Measurements from ENCODE around the gene ENTPD2. TPM values are rescaled to one million over a fixed set of nuclear protein-coding genes. Genes with fewer than 3 reads are reported as not detected.
"Not testable (repeated sequence)": the region's sequence is repeated elsewhere in the genome, so short reads cannot be mapped to it uniquely, and the experiment has no call there.

ENTPD2 gene
- total RNA-seq, 1 donor from 2014 or later: not detected

- no peak for DNase-seq
Measured at GRCh38 chr9:137063311-137064026, 9.6 kb upstream of the ENTPD2 start.

- DNase-seq: not testable (repeated sequence)
Measured at GRCh38 chr9:137062798-137063197, 8.9 kb upstream of the ENTPD2 start.

- DNase-seq: no peak
Measured at GRCh38 chr9:137062384-137062783, 8.5 kb upstream of the ENTPD2 start.

- no peak for DNase-seq
Measured at GRCh38 chr9:137058521-137059234, 4.8 kb upstream of the ENTPD2 start.

DNA sequence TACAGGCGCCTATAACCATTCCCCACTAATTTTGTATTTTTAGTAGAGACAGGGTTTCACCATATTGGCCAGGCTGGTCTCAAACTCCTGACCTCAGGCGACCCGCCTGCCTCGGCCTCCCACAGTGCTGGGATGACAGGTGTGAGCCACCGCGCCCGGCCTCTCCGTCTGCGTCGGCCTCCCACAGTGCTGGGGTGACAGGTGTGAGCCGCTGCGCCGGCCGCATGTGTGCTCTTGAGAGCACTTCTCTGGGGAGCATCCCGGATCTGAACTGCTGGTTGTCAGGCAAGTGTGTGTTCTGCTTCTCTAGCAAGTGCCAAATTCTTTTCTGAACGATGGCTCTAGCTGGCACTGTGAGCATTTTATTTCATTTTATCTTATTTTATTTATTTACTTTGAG is 3.7 kb upstream of the ENTPD2 start:
- no peak for DNase-seq

- no peak for DNase-seq
Measured at GRCh38 chr9:137056739-137057415, 3.0 kb upstream of the ENTPD2 start.

DNA sequence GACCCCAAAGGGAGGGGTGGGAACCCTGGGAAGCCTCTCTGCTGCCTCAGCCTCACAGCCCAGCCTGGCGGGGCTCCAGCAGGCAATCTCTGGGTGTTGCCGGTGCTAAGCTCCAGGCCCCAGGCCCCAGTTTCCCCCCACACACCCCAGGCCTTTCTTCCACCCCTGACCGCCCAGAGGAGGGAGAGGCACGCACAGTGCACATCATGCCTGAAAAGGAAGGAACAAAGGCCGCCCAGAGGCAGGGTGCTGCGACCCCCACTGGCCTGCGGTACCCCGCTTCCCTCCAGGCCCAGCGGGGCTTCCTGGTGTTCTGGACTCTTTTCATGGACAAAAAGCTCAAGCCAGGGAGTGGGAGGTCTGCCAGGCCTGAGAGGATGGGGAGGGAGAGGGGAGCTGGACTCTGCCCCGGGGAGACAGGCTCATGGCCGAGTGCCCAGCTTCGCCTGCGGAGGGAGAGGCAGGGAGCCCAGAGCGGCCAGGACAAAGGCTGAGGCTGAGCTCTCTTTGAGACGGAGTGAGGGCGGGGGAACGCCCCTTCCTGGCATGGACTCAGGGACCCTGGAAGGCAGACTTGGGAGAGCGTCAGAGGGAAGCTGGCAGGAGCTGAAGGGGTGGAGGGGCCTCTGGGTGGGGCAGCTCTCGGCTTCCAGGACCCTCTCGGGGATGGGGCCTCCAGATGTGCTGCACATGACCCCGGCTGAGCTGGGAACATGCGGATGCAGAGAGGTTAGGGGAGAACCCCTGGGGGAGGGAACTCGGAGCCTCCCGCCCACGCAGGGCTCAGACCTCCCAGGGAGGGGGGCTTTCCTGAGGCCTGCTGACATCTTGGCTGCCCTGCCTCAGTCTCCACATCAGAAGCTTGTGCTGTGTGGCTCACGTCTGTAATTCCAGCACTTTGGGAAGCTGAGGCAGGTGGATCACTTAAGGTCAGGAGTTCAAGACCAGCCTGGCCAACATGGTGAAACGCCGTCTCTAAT is 1.8 kb upstream of the ENTPD2 start:
- no peak for DNase-seq

DNA sequence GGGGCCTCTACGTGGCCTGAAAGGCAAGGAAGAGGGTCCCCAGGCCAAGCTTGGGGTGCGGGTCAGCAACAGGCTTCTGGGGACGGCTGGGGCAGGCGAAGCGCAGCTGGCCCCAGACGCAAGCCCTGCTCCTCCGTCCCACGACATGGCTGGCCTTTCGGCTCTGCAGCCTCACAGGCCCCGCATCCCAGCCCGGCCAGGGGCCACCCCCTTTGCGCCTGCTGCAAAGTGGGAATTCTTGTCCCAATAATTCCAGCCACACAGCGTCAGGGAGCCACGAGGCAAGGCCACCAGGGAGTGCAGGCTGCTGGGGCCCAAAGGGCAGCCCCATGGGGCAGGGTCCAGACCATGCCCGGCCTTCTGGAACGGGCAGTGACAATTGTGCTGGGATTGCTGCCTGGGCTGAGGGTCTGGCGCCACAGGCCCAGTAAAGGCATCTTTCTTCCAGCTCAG is 1.1 kb upstream of the ENTPD2 start:
- no peak for DNase-seq

GRCh38 chr9:137052998-137053943 is 590 bp downstream of the ENTPD2 start:
- DNase-seq: no peak

DNA sequence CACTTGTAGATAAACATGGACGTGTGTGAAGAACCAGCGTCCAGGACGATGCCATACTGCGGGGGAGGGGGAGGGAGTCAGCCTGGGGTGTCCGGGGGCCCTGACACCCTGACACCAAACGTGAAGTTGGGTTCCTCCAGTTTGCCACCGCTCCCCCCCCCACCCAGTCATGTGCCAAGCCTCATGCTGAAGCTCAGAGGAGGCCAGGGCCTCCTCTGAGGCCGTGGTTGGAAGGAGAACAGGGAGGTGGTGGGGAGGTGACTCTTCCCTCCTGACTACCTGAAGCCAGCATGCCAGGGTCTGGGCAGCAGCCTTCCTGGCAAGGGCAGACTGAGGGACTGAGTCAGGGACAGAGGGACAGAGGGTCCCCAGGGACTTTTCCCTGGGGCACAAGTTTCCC is 1.6 kb downstream of the ENTPD2 start:
- no peak for DNase-seq

DNA sequence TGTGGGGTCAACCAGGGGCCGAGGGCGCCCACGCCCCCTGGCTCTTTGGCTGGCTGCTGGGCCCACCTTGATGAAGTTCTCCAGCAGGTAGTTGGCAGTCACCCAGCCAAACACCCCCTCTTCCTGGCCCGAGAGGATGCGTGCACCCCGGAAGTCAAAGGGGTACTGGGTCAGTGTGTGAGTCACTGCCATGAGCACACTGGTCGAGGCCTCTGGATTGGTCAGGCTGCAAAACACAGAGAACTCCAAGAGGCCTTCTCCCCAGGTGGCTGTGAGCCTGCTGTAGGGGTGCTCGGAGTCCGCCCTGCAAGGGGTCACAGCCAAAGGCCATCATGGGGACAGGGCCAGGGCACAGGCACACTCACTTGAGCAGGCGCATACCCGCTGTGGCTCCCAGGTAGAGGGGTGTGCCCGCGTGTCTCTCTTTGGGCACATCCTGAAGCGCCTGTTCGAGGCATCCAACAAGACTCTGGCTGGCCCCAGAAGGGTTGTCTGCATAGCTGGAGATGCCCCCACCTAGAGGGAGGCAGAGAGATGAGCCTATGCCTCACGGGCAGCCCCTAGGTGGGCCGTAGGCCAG is 2.6 kb downstream of the ENTPD2 start:
- DNase-seq: no peak

GRCh38 chr9:137050570-137050969 is 3.3 kb downstream of the ENTPD2 start:
- DNase-seq: no peak

DNA sequence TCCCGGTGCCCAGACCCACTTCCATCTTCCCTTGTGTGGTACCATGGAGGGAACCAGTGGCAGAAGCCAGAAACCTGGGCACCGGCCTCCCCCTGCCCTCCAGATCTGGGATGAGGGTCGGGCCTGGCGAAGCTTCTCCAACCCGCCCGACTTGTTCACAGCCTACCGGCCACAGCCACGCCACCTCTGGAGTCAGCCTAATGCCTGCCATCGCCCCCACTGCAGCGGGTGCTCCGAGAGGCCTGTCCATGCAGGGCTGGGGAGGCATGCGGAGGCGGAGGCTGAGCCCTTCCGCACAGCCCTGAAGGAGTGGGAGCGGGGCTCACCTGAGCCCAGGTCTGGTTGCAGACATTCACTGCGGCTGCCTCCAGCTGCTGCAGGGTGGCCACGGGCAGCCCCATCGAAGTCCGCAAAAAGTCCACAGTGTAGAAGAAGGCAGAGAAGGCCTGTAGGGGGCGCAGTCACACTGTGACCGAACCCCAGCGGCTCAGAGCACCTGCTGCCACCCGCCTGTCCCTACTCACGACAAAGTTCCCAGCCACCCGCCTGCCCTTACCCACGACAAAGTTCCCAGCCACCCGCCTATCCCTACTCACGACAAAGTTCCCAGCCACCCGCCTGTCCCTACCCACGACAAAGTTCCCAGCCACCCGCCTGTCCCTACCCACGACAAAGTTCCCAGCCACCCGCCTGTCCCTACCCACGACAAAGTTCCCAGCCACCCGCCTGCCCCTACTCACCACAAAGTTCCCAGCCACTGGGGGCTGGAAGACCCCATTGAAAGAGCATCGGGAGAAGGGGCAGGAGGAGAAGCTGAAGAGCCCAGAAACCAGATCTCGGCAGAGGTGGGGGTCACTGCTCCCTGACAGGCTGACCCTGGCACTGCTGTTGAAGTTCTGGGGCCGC is 4.1 kb downstream of the ENTPD2 start:
- peak; percentile 76 for DNase-seq

DNA sequence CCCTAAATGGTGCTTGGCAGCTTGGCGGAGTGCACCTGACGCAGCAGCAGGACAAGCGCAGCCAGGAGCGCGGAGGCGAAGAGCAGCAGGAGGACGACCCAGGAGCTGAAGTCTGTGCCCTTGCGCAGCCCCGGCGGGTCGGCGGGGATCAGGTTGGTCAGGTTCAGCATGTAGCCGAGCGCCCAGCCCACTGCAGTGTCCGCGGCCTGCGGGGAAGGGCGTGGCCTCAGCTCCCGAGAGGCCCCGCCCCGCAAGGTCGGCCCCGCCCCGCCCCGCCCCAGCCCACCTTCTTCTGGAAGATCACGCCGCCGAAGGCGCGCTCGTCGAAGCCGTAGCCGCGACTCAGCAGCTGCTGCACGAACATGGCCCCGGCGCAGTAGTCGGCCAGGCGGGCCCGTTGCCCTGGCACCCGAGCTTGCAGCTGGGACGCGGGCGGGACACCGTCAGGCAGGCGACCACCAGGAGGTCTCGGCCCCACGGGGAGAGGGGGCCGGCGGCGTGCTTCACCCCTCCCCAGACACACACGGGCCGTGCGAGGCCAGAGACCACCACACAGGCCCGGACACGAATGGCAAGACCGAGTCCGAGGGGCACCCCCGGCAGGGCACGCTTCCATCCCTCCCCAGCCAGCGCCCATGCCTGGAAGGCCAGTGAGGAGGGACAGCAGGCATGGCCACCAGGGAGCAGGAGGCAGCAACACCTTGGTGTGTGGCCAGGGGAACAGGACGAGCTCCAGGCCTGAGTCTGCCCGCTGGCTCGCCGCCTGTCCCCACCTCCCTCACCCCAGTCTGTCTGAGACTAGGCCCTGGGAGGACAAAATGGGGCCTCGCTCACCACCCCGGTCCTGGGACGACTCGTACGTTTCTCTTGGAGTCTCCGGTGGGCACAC is 5.0 kb downstream of the ENTPD2 start:
- no peak for DNase-seq

- peak; percentile 89 for DNase-seq
Measured at GRCh38 chr9:137046088-137046787, 7.6 kb downstream of the ENTPD2 start, which contains the start of gene NPDC1. NPDC1 (minus strand) TSS chr9:137046177; CDS start chr9:137045989, 188 bp downstream.

GRCh38 chr9:137045294-137046087 is 8.4 kb downstream of the ENTPD2 start:
- DNase-seq: peak; percentile 66
